K562 (cell line): ENCODE data around the gene PRKAR1B. TPM values are rescaled to one million over a fixed set of nuclear protein-coding genes. Genes with fewer than 3 reads are reported as not detected.

Source experiments
- ATAC-seq: fragments of 200-7000 bp; cut with Tn5 transposase; 3 replicates; pipeline ENCODE4 v1.9.1; 2020; ENCODE audit warnings: moderate library complexity
- BruUV-seq: library from RNA; stranded (reverse); fragments of 400-500 nt; replicated peaks from 2 replicates; lab custom pipeline; 2021; lab: Mats Ljungman, UMichigan
- CTCF ChIA-PET: fragments of 300-600 bp; formaldehyde crosslinking; extraction: SDS; loops from one replicate; lab custom pipeline; 2021; ENCODE audit warnings: low intra/inter-chr PET ratio; lab: Yijun Ruan, JAX
- POLR2A ChIA-PET: fragments of 300-600, 350-650 bp; sonication (Branson Sonifier 250); formaldehyde crosslinking; extraction: SDS; loops from one replicate; lab custom pipeline; 2021; ENCODE audit warnings: antibody characterized with exemption, inconsistent platforms; lab: Yijun Ruan, JAX
- DNase-seq, 4 experiments: peaks; one replicate each; pipeline versions ENCODE4 v3.0.0 to v3.0.0-alpha.2; 2011 to 2018; ENCODE audit warnings: low spot score in 3 of 4, mixed read lengths in 3 of 4; ENCODE audit errors: extremely low read depth in 1 of 4
- FAIRE-seq: peaks from 2 replicates; lab custom pipeline; 2011; peaks lifted over from hg19 to GRCh38; lab: Jason Lieb, UNC
- H2AFZ ChIP-seq: 2 replicates; pipeline ENCODE4 v1.6.0; 2011; ENCODE audit warnings: low read depth, low read length, control low read depth, inconsistent platforms
- H3K27ac ChIP-seq: fragments of 200-600 bp; 3 replicates; pipeline ENCODE4 v1.8.0; 2011; ENCODE audit warnings: low read depth, mild to moderate bottlenecking, control low read depth, inconsistent platforms, low read length, moderate library complexity, mixed read lengths; ENCODE audit errors: extremely low read depth
- H3K27me3 ChIP-seq, 2 experiments: fragments of 300-600 bp in 1 of 2; 2 replicates in 1 of 2; 3 replicates in 1 of 2; pipeline versions ENCODE4 v1.6.0 to v1.8.0; 2011; ENCODE audit warnings: inconsistent platforms in 2 of 2, low read length in 2 of 2, mild to moderate bottlenecking in 1 of 2, mixed read lengths in 1 of 2, moderate library complexity in 1 of 2; ENCODE audit not compliant: control insufficient read depth in 2 of 2, insufficient read depth in 2 of 2
- H3K36me3 ChIP-seq: fragments of 300-600 bp; 3 replicates; pipeline ENCODE4 v1.8.0; 2011; ENCODE audit warnings: mild to moderate bottlenecking, low read length, inconsistent platforms; ENCODE audit not compliant: control insufficient read depth, insufficient read depth
- H3K4me1 ChIP-seq, 2 experiments: fragments of 200-600 bp in 1 of 2; replicated peaks in 1 of 2; 2 replicates in 1 of 2; 3 replicates in 1 of 2; pipeline versions ENCODE4 v1.5.1 to v1.8.0; 2011; ENCODE audit warnings: inconsistent platforms in 2 of 2, low read length in 2 of 2, mild to moderate bottlenecking in 1 of 2, mixed read lengths in 1 of 2, moderate library complexity in 1 of 2; ENCODE audit not compliant: control insufficient read depth in 2 of 2, insufficient read depth in 2 of 2
- H3K4me2 ChIP-seq: 2 replicates; pipeline ENCODE4 v1.6.1; 2011; ENCODE audit warnings: low read length, control low read depth, inconsistent platforms, mixed read lengths; ENCODE audit not compliant: insufficient read depth
- H3K4me3 ChIP-seq: fragments of 200-600 bp; sonication (generic), shearing (Covaris generic); 2 replicates; pipeline ENCODE4 v1.5.1; 2016; ENCODE audit warnings: control low read depth, inconsistent platforms
- H3K79me2 ChIP-seq: fragments of 200-600 bp; 3 replicates; pipeline ENCODE4 v1.8.0; 2011; ENCODE audit warnings: low read length, inconsistent platforms; ENCODE audit not compliant: control insufficient read depth, insufficient read depth
- H3K9ac ChIP-seq, 2 experiments: 2 replicates each; pipeline versions ENCODE4 v1.6.0 to v1.6.1; 2011; ENCODE audit warnings: low read depth in 2 of 2, low read length in 2 of 2, control low read depth in 1 of 2, inconsistent platforms in 1 of 2, mild to moderate bottlenecking in 1 of 2, mixed read lengths in 1 of 2; ENCODE audit not compliant: insufficient read depth in 1 of 2
- H3K9me1 ChIP-seq: one replicate; pipeline ENCODE4 v1.6.0; 2011; ENCODE audit warnings: inconsistent platforms, mild to moderate bottlenecking, low read length, moderate library complexity; ENCODE audit not compliant: control insufficient read depth, insufficient read depth
- H3K9me3 ChIP-seq: replicated peaks from 2 replicates; pipeline ENCODE4 v1.5.1; 2011; ENCODE audit warnings: low read depth, low read length, inconsistent platforms; ENCODE audit not compliant: control insufficient read depth, insufficient read depth
- H4K20me1 ChIP-seq: replicated peaks from 2 replicates; pipeline ENCODE4 v1.6.1; 2011; ENCODE audit warnings: low read length, inconsistent platforms, mixed read lengths; ENCODE audit not compliant: control insufficient read depth, insufficient read depth
- KDM5B ChIP-seq: fragments of 200-600 bp; sonication (generic); IDR thresholded peaks from 2 replicates; pipeline ENCODE4 v1.6.1; 2012; ENCODE audit warnings: low read depth, mild to moderate bottlenecking, moderate library complexity, low read length, control low read depth, inconsistent platforms; ENCODE audit not compliant: insufficient replicate concordance
- NCOA1 ChIP-seq: fragments of 450-650 bp; IDR thresholded peaks from 2 replicates; pipeline ENCODE4 v1.6.1; 2016; ENCODE audit warnings: low read depth
- PBX2 ChIP-seq, 2 experiments: IDR thresholded peaks in 1 of 2; conservative IDR thresholded peaks in 1 of 2; 2 replicates each; pipeline ENCODE4 v1.6.1; 2016; ENCODE audit warnings: low read depth in 2 of 2, mild to moderate bottlenecking in 1 of 2, missing compliant biosample characterization in 1 of 2, missing genetic modification characterization in 1 of 2, moderate library complexity in 1 of 2
- RBM34 ChIP-seq: fragments of 200-400 bp; formaldehyde crosslinking; IDR thresholded peaks from 2 replicates; pipeline ENCODE4 v1.6.1; 2018; ENCODE audit warnings: low read length, borderline replicate concordance; ENCODE audit not compliant: insufficient read depth
- TFAM ChIP-seq: fragments of 250-450 bp; sonication (Bioruptor Pico); conservative IDR thresholded peaks from 2 replicates; pipeline ENCODE4 v1.5.0; 2021; ENCODE audit warnings: mild to moderate bottlenecking, moderate library complexity
- ZNF263 ChIP-seq: sonication (generic); formaldehyde crosslinking; IDR thresholded peaks from 2 replicates; pipeline ENCODE4 v1.8.0; 2022; ENCODE audit warnings: mild to moderate bottlenecking, missing genetic modification reagents, borderline replicate concordance
- WGBS: fragments of 100-300 bp; shearing (Covaris generic); methylation state at CpG from one replicate; pipeline ENCODE4 v1.1.6; 2016; ENCODE audit warnings: low coverage, mixed read lengths; ENCODE audit not compliant: insufficient coverage; ENCODE audit errors: missing lambda C conversion rate; 5-methylcytosine and 5-hydroxymethylcytosine counted together
- in situ Hi-C: fragments of 300-500 bp; cut with MboI; formaldehyde crosslinking; loops from 4 replicates; pipeline ENCODE4 v1.15.0; 2018; ENCODE audit warnings: inconsistent platforms, mixed read lengths
- intact Hi-C: fragments of 100-400 bp; cut with micrococcal nuclease; formaldehyde crosslinking; loops from 2 replicates; pipeline ENCODE4 v1.14.2; 2022
- polyA plus RNA-seq, 8 experiments: library from polyadenylated mRNA; depleted of rRNA in 4 of 8; stranded (reverse) in 5 of 8; unstranded in 3 of 8; fragments of >200 nt; fragmentation: Nextera tagmentation in 2 of 8; fragmentation: Illumina TruSeq in 1 of 8; extraction: Ambion mirVana in 2 of 8; extraction: Trizol in 1 of 8; gene quantifications; 2 replicates each; pipeline versions ENCODE4 v1.2.1 to v1.2.3, GENCODE V29; 2011 to 2014; ENCODE audit warnings: inconsistent platforms in 1 of 8, missing spikeins in 1 of 8
- total RNA-seq, 7 experiments: library from RNA; depleted of rRNA in 6 of 7; stranded (reverse); fragments of >200 nt in 6 of 7; fragmentation: Illumina TruSeq in 2 of 7; extraction: Trizol in 2 of 7; gene quantifications; 2 replicates each; pipeline versions ENCODE4 v1.2.1 to v1.2.3, GENCODE V29; 2011 to 2021; ENCODE audit warnings: low replicate concordance in 1 of 7

The PRKAR1B gene
- total and polyA plus RNA-seq, 9 of the 15 experiments (the other 6 are each of a cell fraction or from before 2014, with no cell fraction given): 0.99 to 30.5 (median 12.7) TPM

- ATAC-seq (no peak), FAIRE-seq (no peak), DNase-seq (no peak)
- BruUV-seq: no TSS peak
- ChIA-PET CTCF (no interaction called here), POLR2A (no interaction called here)
- intact Hi-C loops: no loop called here
- Histone ChIP-seq H3K27me3 (no peaks in the 10 kb centered on the region), H3K9me3 (peaks cover 2% of the 10 kb centered on the region; the same call in 1 of the 2 replicates), H4K20me1 (no peaks in the 10 kb centered on the region), H2AFZ (no peak overlapping the region), H3K4me2 (no peak overlapping the region), H3K9ac (no peak overlapping the region), H3K27ac (no peak overlapping the region), H3K9me1 (no peaks in the 10 kb centered on the region), H3K4me3 (no peak overlapping the region), H3K36me3 (peaks cover 16% of the 10 kb centered on the region; the same call in 2 of the 3 replicates), H3K4me1 (peaks cover 0 to 9% of the 10 kb centered on the region in 2 experiments; a peak in 1 of 5 replicates), H3K79me2 (no peaks in the 10 kb centered on the region)
- TF ChIP-seq NCOA1 (no peak), ZNF263 (CRISPR knock-in tag) (no peak), TFAM (CRISPR knock-in tag) (no peak), KDM5B (no peak)
- in situ Hi-C loops: no loop called here
- 100% methylated on average over 1 of the region's 9 CpGs for WGBS
Measured at GRCh38 chr7:713139-713457, 14.0 kb downstream of the PRKAR1B start.

- POLR2A ChIA-PET: no interaction called here
Measured at GRCh38 chr7:712381-713138, 14.5 kb downstream of the PRKAR1B start.

More at GRCh38 chr7:712381-713138, 14.5 kb downstream of the PRKAR1B start:
- Histone ChIP-seq H2AFZ (no peak overlapping the region), H3K27me3 (no peaks in the 10 kb centered on the region), H3K27ac (no peak overlapping the region), H3K9me3 (peaks cover 2% of the 10 kb centered on the region; the same call in 1 of the 2 replicates), H3K9me1 (no peaks in the 10 kb centered on the region), H4K20me1 (no peaks in the 10 kb centered on the region), H3K36me3 (peaks cover 16% of the 10 kb centered on the region; the same call in 2 of the 3 replicates), H3K4me3 (no peak overlapping the region), H3K79me2 (no peaks in the 10 kb centered on the region), H3K9ac (no peak overlapping the region), H3K4me2 (no peak overlapping the region), H3K4me1 (peaks cover 0 to 9% of the 10 kb centered on the region in 2 experiments; a peak in 1 of 5 replicates)
- no peak for TF ChIP-seq PBX2 (CRISPR knock-in tag; IDR thresholded peaks at IDR 0.05; ENCODE audit: low read depth)
- no peak for TF ChIP-seq PBX2 (tag; conservative IDR thresholded peaks at IDR 0.05; ENCODE audit: low read depth)
- no peak for TF ChIP-seq RBM34
- CTCF ChIA-PET: no interaction called here
- 96% methylated on average over 10 of the region's 74 CpGs for WGBS
- DNase-seq (no peak), ATAC-seq (no peak), FAIRE-seq (no peak)
- BruUV-seq: no TSS peak
- in situ Hi-C loops (no loop called here), intact Hi-C loops (no loop called here)
